GM10266 (cell line): ENCODE results near the gene DDX50.
A peak's percentile ranks its signal among the peaks of the same experiment; 100 is the strongest.
"Not testable (repeated sequence)": the region's sequence is repeated elsewhere in the genome, so short reads cannot be mapped to it uniquely, and the experiment has no call there.

Source experiments
- DNase-seq: peaks from one replicate; pipeline ENCODE4 v3.0.0; 2012; ENCODE audit errors: extremely low spot score
- TF ChIP-seq, protein P1 (sequence below): IDR thresholded peaks from 2 replicates; pipeline ENCODE4 v1.5.1; 2012; ENCODE audit warnings: mild to moderate bottlenecking, low read depth; ENCODE audit not compliant: control insufficient read depth, insufficient read depth; ENCODE audit errors: missing control alignments

The DDX50 gene, protein sequence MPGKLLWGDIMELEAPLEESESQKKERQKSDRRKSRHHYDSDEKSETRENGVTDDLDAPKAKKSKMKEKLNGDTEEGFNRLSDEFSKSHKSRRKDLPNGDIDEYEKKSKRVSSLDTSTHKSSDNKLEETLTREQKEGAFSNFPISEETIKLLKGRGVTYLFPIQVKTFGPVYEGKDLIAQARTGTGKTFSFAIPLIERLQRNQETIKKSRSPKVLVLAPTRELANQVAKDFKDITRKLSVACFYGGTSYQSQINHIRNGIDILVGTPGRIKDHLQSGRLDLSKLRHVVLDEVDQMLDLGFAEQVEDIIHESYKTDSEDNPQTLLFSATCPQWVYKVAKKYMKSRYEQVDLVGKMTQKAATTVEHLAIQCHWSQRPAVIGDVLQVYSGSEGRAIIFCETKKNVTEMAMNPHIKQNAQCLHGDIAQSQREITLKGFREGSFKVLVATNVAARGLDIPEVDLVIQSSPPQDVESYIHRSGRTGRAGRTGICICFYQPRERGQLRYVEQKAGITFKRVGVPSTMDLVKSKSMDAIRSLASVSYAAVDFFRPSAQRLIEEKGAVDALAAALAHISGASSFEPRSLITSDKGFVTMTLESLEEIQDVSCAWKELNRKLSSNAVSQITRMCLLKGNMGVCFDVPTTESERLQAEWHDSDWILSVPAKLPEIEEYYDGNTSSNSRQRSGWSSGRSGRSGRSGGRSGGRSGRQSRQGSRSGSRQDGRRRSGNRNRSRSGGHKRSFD

DNA sequence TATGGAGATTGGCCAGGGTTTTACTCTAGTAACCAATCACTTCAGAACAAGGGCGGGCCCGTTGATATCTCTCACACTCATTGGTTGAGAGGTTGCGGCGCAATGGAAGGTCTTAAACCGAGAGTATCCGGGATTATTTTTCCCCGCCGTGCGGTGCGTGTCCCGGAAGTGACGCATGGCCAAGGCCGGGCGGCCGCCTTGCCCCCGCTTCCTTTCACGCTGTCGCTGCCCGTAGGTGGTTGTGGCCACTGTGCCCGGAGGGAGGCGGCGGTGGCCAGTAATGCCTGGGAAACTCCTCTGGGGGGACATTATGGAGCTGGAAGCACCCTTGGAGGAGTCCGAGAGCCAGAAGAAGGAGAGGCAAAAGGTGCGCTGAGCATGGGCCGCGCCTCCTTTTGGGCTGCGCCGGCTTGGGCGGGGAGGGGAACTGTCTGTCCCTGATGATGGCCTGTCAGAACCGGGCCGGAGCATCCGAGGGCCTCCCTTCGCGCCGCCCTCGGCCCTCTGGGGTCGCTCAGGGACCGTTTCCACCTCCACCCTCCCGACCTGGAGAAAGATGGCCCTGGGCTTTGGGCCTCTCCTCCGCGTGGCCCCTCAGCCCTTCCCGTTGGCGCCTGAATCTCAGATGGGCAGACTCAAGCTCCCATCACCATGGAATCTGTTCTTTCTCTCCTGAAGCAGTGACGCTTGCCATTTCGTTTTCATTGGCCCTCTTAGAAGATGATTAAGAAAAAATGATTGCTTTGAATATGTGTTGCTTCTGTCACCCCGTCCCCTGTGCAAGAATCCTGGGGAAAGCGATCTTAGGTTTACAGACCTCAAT is at the start of gene DDX50:
Gene DDX50 (plus strand): TSS at position 211 of the 823 bp plus-strand sequence. CDS start 70 bp downstream, at position 281.
- peak; percentile 92 for DNase-seq
- TF ChIP-seq, protein P1, sequence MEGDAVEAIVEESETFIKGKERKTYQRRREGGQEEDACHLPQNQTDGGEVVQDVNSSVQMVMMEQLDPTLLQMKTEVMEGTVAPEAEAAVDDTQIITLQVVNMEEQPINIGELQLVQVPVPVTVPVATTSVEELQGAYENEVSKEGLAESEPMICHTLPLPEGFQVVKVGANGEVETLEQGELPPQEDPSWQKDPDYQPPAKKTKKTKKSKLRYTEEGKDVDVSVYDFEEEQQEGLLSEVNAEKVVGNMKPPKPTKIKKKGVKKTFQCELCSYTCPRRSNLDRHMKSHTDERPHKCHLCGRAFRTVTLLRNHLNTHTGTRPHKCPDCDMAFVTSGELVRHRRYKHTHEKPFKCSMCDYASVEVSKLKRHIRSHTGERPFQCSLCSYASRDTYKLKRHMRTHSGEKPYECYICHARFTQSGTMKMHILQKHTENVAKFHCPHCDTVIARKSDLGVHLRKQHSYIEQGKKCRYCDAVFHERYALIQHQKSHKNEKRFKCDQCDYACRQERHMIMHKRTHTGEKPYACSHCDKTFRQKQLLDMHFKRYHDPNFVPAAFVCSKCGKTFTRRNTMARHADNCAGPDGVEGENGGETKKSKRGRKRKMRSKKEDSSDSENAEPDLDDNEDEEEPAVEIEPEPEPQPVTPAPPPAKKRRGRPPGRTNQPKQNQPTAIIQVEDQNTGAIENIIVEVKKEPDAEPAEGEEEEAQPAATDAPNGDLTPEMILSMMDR, result no peak

DNA sequence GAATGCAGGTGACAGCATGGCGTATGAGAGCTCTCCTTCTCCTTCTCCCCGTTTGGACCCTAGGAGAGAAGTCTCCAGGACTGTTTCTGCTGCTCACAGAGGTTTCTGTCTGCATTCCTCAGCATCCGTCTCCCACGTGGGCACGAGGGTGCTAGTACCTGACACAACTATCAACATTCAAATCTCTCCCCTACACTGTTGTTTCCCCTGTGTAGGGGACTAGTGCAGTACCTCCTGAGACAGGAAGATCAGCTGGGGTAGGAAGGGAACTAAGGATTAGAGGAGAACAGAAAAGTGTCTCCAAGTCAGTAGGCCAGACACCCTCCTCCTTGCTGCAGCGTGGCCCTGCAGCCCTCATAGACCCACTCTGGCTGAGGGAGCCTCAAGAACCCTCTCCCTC is 44.8 kb upstream of the DDX50 start:
- TF ChIP-seq, protein P1, result no peak
- no peak for DNase-seq

DNA sequence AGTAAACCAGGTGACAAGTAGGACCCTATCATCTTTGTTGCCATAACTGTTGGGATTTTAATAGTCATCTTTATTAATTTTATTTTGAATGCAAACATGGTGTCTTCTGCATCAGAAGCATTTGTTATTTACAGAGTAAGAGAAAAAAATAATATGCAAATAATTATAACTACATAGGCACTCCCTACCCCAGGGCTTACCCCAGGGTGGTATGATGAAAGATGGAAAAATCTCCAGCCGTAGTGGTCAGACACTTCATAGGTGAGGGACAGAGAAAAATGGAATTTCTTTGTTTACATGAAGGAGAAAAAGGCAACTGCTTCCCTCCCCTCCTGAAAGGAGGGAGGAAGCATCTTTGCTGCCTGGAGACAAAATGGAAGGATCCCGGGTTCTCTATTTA is 44.1 kb upstream of the DDX50 start:
- no peak for DNase-seq
- TF ChIP-seq, protein P1, result no peak

DNA sequence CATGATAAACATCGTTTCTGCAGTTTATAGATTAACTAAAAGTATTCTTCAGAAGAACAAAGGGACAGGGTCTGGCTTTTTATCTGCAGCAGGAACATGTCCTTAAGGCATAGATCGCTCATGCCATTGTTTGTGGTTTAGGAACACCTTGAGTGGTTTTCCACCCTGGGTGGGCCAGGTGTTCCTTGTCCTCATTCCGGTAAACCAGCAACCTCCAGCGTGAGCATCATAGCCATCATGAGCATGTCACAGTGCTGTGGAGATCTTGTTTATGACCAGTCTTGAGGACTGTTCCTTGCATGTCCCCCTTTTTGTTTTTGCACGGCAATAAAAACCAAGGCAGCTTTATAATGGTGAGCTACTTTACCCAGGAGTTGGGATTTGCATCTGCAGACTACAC is 39.9 kb upstream of the DDX50 start:
- DNase-seq, result no peak

DNA sequence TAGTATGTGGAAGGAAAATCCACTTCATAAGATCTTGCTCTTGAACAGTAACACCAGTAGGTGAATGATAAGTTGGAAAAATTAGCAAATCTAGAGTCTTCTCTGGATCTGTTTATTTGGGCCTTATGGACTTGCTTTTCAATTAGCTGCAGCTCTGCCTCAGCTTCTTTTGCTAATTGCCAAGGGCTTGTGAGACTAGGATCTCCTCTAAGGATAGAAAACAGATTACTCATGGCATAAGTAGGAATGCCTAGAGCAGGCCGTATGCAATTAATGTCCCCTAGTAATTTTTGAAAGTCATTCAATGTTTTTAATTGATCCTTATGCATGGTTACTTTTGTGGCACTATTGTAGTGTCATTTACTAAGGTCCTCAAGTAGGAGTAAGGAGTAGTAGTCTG is 36.5 kb upstream of the DDX50 start:
- DNase-seq, result no peak
- TF ChIP-seq, protein P1, result no peak

More for the DNA sequence above, 39.9 kb upstream of the DDX50 start:
- TF ChIP-seq, protein P1, result no peak

DNA sequence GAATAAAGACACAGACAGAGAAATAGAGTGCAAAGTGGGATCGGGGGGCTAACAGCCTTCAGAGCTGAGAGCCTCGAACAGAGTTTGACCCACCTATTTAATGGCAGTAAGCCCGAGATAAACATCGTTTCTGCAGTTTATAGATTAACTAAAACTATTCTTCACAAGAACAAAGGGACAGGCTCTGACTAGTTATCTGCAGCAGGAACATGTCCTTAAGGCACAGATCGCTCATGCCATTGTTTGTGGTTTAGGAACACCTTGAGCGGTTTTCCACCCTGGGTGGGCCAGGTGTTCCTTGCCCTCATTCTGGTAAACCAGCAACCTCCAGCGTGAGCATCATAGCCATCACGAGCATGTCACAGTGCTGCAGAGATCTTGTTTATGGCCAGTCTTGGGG is 32.9 kb upstream of the DDX50 start:
- not testable (repeated sequence) for DNase-seq

DNA sequence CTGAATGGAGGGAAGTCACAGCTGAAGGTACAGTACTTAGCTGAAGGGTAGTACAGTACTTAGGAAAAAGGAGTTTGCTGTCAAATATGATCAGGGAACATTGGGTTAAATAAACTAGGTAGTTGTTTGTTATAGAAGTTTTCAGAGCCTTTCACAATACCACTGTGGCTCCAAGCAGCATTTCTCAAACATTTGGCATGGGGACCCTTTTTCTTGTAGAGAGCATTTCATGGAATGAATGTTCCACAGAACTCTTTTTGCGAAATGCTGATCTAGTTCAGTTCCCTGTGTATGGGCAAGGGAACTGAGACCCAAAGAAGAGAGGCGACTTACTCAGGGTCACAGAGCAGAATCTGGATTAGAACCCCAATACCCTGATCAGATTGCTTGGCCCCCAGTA is 31.5 kb upstream of the DDX50 start:
- DNase-seq, result no peak
- TF ChIP-seq, protein P1, result no peak
